HCT116 (cell line): ENCODE measurements around the gene UBAP2L. TPM values are rescaled to one million over a fixed set of nuclear protein-coding genes. Genes with fewer than 3 reads are reported as not detected.

ENCODE experiments used
- ATAC-seq: fragments of 200-7000 bp; cut with Tn5 transposase; 2 replicates; pipeline ENCODE4 v1.9.1; 2020; ENCODE audit warnings: mild to moderate bottlenecking, moderate library complexity
- BruUV-seq: library from RNA; stranded (reverse); fragments of 400-500 nt; replicated peaks from 2 replicates; lab custom pipeline; 2021; lab: Mats Ljungman, UMichigan
- CTCF ChIA-PET: fragments of 300-600 bp; sonication (Branson Sonifier 250); formaldehyde crosslinking; loops from one replicate; lab custom pipeline; 2021; ENCODE audit warnings: antibody characterized with exemption; lab: Charles Lee
- POLR2A ChIA-PET: fragments of 300-600, 350-600 bp; sonication (Branson Sonifier 250); formaldehyde crosslinking; loops from one replicate; lab custom pipeline; 2021; ENCODE audit warnings: antibody characterized with exemption; lab: Charles Lee
- RAD21 ChIA-PET, 2 experiments: fragments of 300-600 bp; sonication (Branson Sonifier 250); formaldehyde crosslinking; loops; one replicate each; lab custom pipeline; 2023; ENCODE audit warnings: low total read pairs in 2 of 2; ENCODE audit not compliant: uncharacterized antibody in 2 of 2, unreplicated experiment in 2 of 2, low non-redundant PET in 1 of 2; lab: Charles Lee
- DNase-seq: peaks from one replicate; pipeline ENCODE4 v3.0.0-alpha.2; 2010; ENCODE audit warnings: low read depth, low spot score
- H2AFZ ChIP-seq: fragments of 200-600 bp; shearing (Covaris generic), sonication (generic); 2 replicates; pipeline ENCODE4 v1.6.1; 2017; ENCODE audit warnings: low read depth, mixed run types, mixed read lengths, antibody characterized with exemption, low read length; ENCODE audit not compliant: poor library complexity, severe bottlenecking
- H3K27ac ChIP-seq: 2 replicates; pipeline ENCODE4 v1.5.1; 2012; ENCODE audit warnings: low read depth, low read length
- H3K27me3 ChIP-seq: fragments of 200-600 bp; sonication (generic); 2 replicates; pipeline ENCODE4 v1.6.1; 2016; ENCODE audit warnings: mixed run types, low read length, mixed read lengths; ENCODE audit not compliant: insufficient read depth
- H3K36me3 ChIP-seq, 2 experiments: fragments of 200-500 bp in 1 of 2; fragments of 200-600 bp in 1 of 2; sonication (Bioruptor generic) in 1 of 2; sonication (generic) in 1 of 2; 2 replicates each; pipeline versions ENCODE4 v1.5.1 to v1.6.1; 2014 to 2016; ENCODE audit warnings: low read length in 2 of 2, inconsistent platforms in 1 of 2, mixed read lengths in 1 of 2, mixed run types in 1 of 2; ENCODE audit not compliant: insufficient read depth in 2 of 2, control insufficient read depth in 1 of 2
- H3K4me1 ChIP-seq, 2 experiments: fragments of 200-600 bp in 1 of 2; sonication (generic) in 1 of 2; 2 replicates each; pipeline versions ENCODE4 v1.5.1 to v1.6.1; 2012 to 2017; ENCODE audit warnings: low read length in 2 of 2, inconsistent platforms in 1 of 2, mild to moderate bottlenecking in 1 of 2, mixed read lengths in 1 of 2, mixed run types in 1 of 2, moderate library complexity in 1 of 2; ENCODE audit not compliant: insufficient read depth in 2 of 2, control insufficient read depth in 1 of 2
- H3K4me2 ChIP-seq: fragments of 200-600 bp; sonication (generic); 2 replicates; pipeline ENCODE4 v1.6.1; 2017; ENCODE audit warnings: mixed run types, low read length, mixed read lengths
- H3K4me3 ChIP-seq, 2 experiments: fragments of 200-600 bp in 1 of 2; sonication (generic) in 1 of 2; replicated peaks in 1 of 2; 2 replicates each; pipeline ENCODE4 v1.5.1; 2011 to 2016; ENCODE audit warnings: low read length in 2 of 2, control low read depth in 1 of 2, low read depth in 1 of 2, mild to moderate bottlenecking in 1 of 2, mixed read lengths in 1 of 2, mixed run types in 1 of 2
- H3K79me2 ChIP-seq: fragments of 200-600 bp; sonication (generic); 2 replicates; pipeline ENCODE4 v1.6.1; 2017; ENCODE audit warnings: mild to moderate bottlenecking, mixed run types, low read length, moderate library complexity, mixed read lengths; ENCODE audit not compliant: insufficient read depth
- H3K9ac ChIP-seq: fragments of 200-600 bp; sonication (generic); 2 replicates; pipeline ENCODE4 v1.6.1; 2016; ENCODE audit warnings: low read length, mixed read lengths
- H3K9me2 ChIP-seq: fragments of 200-600 bp; sonication (generic), shearing (Covaris generic); 2 replicates; pipeline ENCODE4 v1.6.1; 2017; ENCODE audit warnings: mixed run types, mild to moderate bottlenecking, moderate library complexity; ENCODE audit not compliant: insufficient read depth
- H3K9me3 ChIP-seq, 2 experiments: fragments of 200-500 bp in 1 of 2; fragments of 200-600 bp in 1 of 2; sonication (Bioruptor generic) in 1 of 2; sonication (generic) in 1 of 2; 2 replicates each; pipeline ENCODE4 v1.6.1; 2014 to 2017; ENCODE audit warnings: low read length in 2 of 2, mixed read lengths in 2 of 2, inconsistent platforms in 1 of 2, low read depth in 1 of 2, mild to moderate bottlenecking in 1 of 2, mixed run types in 1 of 2, moderate library complexity in 1 of 2; ENCODE audit not compliant: control insufficient read depth in 1 of 2, insufficient read depth in 1 of 2
- H4K20me1 ChIP-seq: fragments of 200-600 bp; sonication (generic), shearing (Covaris generic); 2 replicates; pipeline ENCODE4 v1.6.1; 2017; ENCODE audit warnings: mixed run types, mild to moderate bottlenecking, moderate library complexity; ENCODE audit not compliant: insufficient read depth
- CBX3 ChIP-seq: IDR thresholded peaks from 2 replicates; pipeline ENCODE4 v1.6.1; 2012; ENCODE audit warnings: low read depth
- CEBPB ChIP-seq: IDR thresholded peaks from 2 replicates; pipeline ENCODE4 v1.6.1; 2012; ENCODE audit warnings: low read depth
- EZH2 ChIP-seq: fragments of 200-600 bp; sonication (generic); IDR thresholded peaks from 2 replicates; pipeline ENCODE4 v1.6.1; 2017; ENCODE audit warnings: antibody characterized with exemption, mixed run types
- POLR2A ChIP-seq: IDR thresholded peaks from 2 replicates; pipeline ENCODE4 v1.7.0; 2011; ENCODE audit warnings: borderline replicate concordance; ENCODE audit not compliant: insufficient read depth, insufficient read length; ENCODE audit errors: extremely low read depth
- RAD21 ChIP-seq: IDR thresholded peaks from 2 replicates; pipeline ENCODE4 v1.6.1; 2012; ENCODE audit warnings: low read depth, mild to moderate bottlenecking
- SIN3A ChIP-seq: IDR thresholded peaks from 2 replicates; pipeline ENCODE4 v1.6.1; 2012; ENCODE audit warnings: low read depth
- SP1 ChIP-seq: IDR thresholded peaks from 2 replicates; pipeline ENCODE4 v1.6.1; 2012; ENCODE audit warnings: low read depth
- SRF ChIP-seq: IDR thresholded peaks from 2 replicates; pipeline ENCODE4 v1.6.1; 2012; ENCODE audit warnings: low read depth
- TCF7L2 ChIP-seq: IDR thresholded peaks from 2 replicates; pipeline ENCODE4 v1.7.0; 2011; ENCODE audit warnings: borderline replicate concordance, inconsistent platforms; ENCODE audit not compliant: insufficient read depth, insufficient read length; ENCODE audit errors: extremely low read depth
- YY1 ChIP-seq: IDR thresholded peaks from 2 replicates; pipeline ENCODE4 v1.6.1; 2011; ENCODE audit warnings: low read length, low read depth, moderate library complexity, mild to moderate bottlenecking; ENCODE audit not compliant: insufficient replicate concordance; ENCODE audit errors: extremely low read depth
- ZFX ChIP-seq: fragments of 450-650 bp; IDR thresholded peaks from 2 replicates; pipeline ENCODE4 v1.6.1; 2017
- ZNF274 ChIP-seq: fragments of 200-500 bp; sonication (Bioruptor generic); IDR thresholded peaks from 2 replicates; pipeline ENCODE4 v1.6.1; 2014; ENCODE audit warnings: mild to moderate bottlenecking, low read depth, low read length, inconsistent platforms
- intact Hi-C: fragments of 100-400 bp; cut with micrococcal nuclease; formaldehyde crosslinking; loops from 2 replicates; pipeline ENCODE4 v1.10.0; 2022
- total RNA-seq: library from RNA; stranded (reverse); gene quantifications from one replicate; pipeline ENCODE4 v1.2.1, GENCODE V29; 2021; ENCODE audit not compliant: unreplicated experiment
- TF ChIP-seq, protein P1 (sequence below): IDR thresholded peaks from 2 replicates; pipeline ENCODE4 v1.6.1; 2011; ENCODE audit warnings: mild to moderate bottlenecking, low read length, moderate library complexity; ENCODE audit not compliant: insufficient replicate concordance; ENCODE audit errors: extremely low read depth
- TF ChIP-seq, protein P2 (sequence below), 3 experiments: fragments of 200-600 bp in 1 of 3; sonication (generic) in 1 of 3; IDR thresholded peaks in 2 of 3; conservative IDR thresholded peaks in 1 of 3; 2 replicates each; pipeline ENCODE4 v1.5.1; 2012 to 2017; ENCODE audit warnings: low read depth in 2 of 3, low read length in 2 of 3, antibody characterized with exemption in 1 of 3, borderline replicate concordance in 1 of 3, control low read depth in 1 of 3, mild to moderate bottlenecking in 1 of 3, mixed read lengths in 1 of 3, mixed run types in 1 of 3, moderate library complexity in 1 of 3; ENCODE audit not compliant: insufficient read depth in 1 of 3
- TF ChIP-seq, protein P3 (sequence below): IDR thresholded peaks from 2 replicates; pipeline ENCODE4 v1.6.1; 2012; ENCODE audit warnings: low read depth
- TF ChIP-seq, protein P4 (sequence below): IDR thresholded peaks from 2 replicates; pipeline ENCODE4 v1.6.1; 2012
- TF ChIP-seq, protein P5 (sequence below): IDR thresholded peaks from 2 replicates; pipeline ENCODE4 v1.6.1; 2012

UBAP2L gene
- total RNA-seq, 1 experiment from 2014 or later, result 189 TPM

DNA sequence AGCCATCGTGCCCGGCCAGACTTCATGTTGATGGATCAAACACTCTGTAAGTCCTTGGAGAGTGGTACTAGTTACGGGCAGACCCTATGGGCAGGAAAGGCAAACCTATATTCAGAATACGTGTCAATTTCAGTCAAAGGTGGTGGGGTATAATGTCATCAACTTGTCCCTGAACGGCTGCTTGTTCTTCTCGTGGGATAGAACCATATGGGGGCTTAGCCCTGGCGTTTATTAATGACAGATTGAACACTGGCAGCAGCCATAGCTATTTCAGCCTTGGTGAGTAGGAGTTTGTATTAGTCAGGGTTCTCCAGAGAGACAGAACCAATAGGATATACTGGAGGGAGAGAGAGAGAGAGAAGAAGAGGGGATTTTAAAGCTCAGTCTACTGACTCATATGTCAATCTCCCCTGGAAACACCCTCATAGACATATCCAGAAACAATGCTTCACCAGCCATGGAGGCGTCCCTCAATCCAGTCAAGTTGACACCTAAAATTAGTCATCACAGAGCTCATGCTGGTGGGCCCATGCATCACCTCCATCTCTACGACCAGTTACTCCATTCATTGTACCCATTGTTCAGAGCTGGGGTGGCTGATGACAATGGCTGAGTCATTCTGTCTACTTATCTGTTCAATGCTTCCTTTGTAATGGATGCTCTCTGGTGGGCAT, 84.0 kb downstream of the UBAP2L start:
- DNase-seq (no peak), ATAC-seq (no peak; the same call in 1 of the 2 replicates)
- ChIA-PET RAD21 (no interaction called here), POLR2A (no interaction called here), CTCF (no interaction called here)
- Histone ChIP-seq H3K27me3 (no peaks in the 10 kb centered on the region), H3K4me3 (no peak overlapping the region), H3K9me3 (no peaks in the 10 kb centered on the region), H3K27ac (no peak overlapping the region), H2AFZ (no peak overlapping the region), H3K36me3 (no peaks in the 10 kb centered on the region), H3K4me2 (no peak overlapping the region), H3K79me2 (no peaks in the 10 kb centered on the region), H3K9me2 (no peaks in the 10 kb centered on the region), H4K20me1 (no peaks in the 10 kb centered on the region), H3K4me1 (no peaks in the 10 kb centered on the region), H3K9ac (no peak overlapping the region)
- no peak for TF ChIP-seq SP1
- no peak for TF ChIP-seq CBX3
- TF ChIP-seq ZNF274, result no peak
- no peak for TF ChIP-seq CEBPB
- TF ChIP-seq POLR2A, result no peak
- no peak for TF ChIP-seq ZFX
- no peak for TF ChIP-seq YY1
- TF ChIP-seq SRF, result no peak
- TF ChIP-seq, protein P1, sequence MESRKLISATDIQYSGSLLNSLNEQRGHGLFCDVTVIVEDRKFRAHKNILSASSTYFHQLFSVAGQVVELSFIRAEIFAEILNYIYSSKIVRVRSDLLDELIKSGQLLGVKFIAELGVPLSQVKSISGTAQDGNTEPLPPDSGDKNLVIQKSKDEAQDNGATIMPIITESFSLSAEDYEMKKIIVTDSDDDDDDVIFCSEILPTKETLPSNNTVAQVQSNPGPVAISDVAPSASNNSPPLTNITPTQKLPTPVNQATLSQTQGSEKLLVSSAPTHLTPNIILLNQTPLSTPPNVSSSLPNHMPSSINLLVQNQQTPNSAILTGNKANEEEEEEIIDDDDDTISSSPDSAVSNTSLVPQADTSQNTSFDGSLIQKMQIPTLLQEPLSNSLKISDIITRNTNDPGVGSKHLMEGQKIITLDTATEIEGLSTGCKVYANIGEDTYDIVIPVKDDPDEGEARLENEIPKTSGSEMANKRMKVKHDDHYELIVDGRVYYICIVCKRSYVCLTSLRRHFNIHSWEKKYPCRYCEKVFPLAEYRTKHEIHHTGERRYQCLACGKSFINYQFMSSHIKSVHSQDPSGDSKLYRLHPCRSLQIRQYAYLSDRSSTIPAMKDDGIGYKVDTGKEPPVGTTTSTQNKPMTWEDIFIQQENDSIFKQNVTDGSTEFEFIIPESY, result no peak
- TF ChIP-seq SIN3A, result no peak
- no peak for TF ChIP-seq TCF7L2
- TF ChIP-seq, protein P2, sequence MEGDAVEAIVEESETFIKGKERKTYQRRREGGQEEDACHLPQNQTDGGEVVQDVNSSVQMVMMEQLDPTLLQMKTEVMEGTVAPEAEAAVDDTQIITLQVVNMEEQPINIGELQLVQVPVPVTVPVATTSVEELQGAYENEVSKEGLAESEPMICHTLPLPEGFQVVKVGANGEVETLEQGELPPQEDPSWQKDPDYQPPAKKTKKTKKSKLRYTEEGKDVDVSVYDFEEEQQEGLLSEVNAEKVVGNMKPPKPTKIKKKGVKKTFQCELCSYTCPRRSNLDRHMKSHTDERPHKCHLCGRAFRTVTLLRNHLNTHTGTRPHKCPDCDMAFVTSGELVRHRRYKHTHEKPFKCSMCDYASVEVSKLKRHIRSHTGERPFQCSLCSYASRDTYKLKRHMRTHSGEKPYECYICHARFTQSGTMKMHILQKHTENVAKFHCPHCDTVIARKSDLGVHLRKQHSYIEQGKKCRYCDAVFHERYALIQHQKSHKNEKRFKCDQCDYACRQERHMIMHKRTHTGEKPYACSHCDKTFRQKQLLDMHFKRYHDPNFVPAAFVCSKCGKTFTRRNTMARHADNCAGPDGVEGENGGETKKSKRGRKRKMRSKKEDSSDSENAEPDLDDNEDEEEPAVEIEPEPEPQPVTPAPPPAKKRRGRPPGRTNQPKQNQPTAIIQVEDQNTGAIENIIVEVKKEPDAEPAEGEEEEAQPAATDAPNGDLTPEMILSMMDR (IDR thresholded peaks at IDR 0.05 in 2 of 3, conservative IDR thresholded peaks at IDR 0.05 in 1 of 3; ENCODE audit: borderline replicate concordance in 1 of 3, insufficient read depth in 1 of 3, low read depth in 2 of 3, low read length in 2 of 3), result no peak
- no peak for TF ChIP-seq RAD21
- TF ChIP-seq, protein P3, sequence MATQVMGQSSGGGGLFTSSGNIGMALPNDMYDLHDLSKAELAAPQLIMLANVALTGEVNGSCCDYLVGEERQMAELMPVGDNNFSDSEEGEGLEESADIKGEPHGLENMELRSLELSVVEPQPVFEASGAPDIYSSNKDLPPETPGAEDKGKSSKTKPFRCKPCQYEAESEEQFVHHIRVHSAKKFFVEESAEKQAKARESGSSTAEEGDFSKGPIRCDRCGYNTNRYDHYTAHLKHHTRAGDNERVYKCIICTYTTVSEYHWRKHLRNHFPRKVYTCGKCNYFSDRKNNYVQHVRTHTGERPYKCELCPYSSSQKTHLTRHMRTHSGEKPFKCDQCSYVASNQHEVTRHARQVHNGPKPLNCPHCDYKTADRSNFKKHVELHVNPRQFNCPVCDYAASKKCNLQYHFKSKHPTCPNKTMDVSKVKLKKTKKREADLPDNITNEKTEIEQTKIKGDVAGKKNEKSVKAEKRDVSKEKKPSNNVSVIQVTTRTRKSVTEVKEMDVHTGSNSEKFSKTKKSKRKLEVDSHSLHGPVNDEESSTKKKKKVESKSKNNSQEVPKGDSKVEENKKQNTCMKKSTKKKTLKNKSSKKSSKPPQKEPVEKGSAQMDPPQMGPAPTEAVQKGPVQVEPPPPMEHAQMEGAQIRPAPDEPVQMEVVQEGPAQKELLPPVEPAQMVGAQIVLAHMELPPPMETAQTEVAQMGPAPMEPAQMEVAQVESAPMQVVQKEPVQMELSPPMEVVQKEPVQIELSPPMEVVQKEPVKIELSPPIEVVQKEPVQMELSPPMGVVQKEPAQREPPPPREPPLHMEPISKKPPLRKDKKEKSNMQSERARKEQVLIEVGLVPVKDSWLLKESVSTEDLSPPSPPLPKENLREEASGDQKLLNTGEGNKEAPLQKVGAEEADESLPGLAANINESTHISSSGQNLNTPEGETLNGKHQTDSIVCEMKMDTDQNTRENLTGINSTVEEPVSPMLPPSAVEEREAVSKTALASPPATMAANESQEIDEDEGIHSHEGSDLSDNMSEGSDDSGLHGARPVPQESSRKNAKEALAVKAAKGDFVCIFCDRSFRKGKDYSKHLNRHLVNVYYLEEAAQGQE, result no peak
- TF ChIP-seq, protein P4, sequence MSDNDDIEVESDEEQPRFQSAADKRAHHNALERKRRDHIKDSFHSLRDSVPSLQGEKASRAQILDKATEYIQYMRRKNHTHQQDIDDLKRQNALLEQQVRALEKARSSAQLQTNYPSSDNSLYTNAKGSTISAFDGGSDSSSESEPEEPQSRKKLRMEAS, result no peak
- no peak for TF ChIP-seq EZH2
- TF ChIP-seq, protein P5, sequence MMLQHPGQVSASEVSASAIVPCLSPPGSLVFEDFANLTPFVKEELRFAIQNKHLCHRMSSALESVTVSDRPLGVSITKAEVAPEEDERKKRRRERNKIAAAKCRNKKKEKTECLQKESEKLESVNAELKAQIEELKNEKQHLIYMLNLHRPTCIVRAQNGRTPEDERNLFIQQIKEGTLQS, result no peak
- intact Hi-C loops, result no loop called here
- BruUV-seq, result no TSS peak
